SK-N-SH treated with all-trans-retinoic acid at 6 μM for 48 hours (cell line): ENCODE data around the gene LRP2.

Source experiments
- ARNTL ChIP-seq: fragments of 450-650 bp; formaldehyde crosslinking; IDR thresholded peaks from 2 replicates; pipeline ENCODE4 v1.5.0; 2020; ENCODE audit warnings: low read depth, mild to moderate bottlenecking, moderate library complexity, borderline replicate concordance
- CSDC2 ChIP-seq: fragments of 250-450 bp; sonication (Bioruptor Pico); IDR thresholded peaks from 2 replicates; pipeline ENCODE4 v1.5.0; 2020; ENCODE audit warnings: mild to moderate bottlenecking, moderate library complexity
- ESRRG ChIP-seq: fragments of 250-450 bp; sonication (Bioruptor Pico); IDR thresholded peaks from 2 replicates; pipeline ENCODE4 v1.6.1; 2021; ENCODE audit warnings: mild to moderate bottlenecking
- GLIS3 ChIP-seq: fragments of 250-450 bp; sonication (Bioruptor Pico); IDR thresholded peaks from 2 replicates; pipeline ENCODE4 v1.5.0; 2020; ENCODE audit warnings: mild to moderate bottlenecking, moderate library complexity
- PATZ1 ChIP-seq: fragments of 250-450 bp; sonication (Bioruptor Pico); IDR thresholded peaks from 2 replicates; pipeline ENCODE4 v1.8.0; 2020; ENCODE audit warnings: mild to moderate bottlenecking, moderate library complexity, borderline replicate concordance
- RARB ChIP-seq: fragments of 250-450 bp; sonication (Bioruptor Pico); IDR thresholded peaks from 2 replicates; pipeline ENCODE4 v1.8.0; 2021; ENCODE audit warnings: mild to moderate bottlenecking, moderate library complexity
- TCF4 ChIP-seq: fragments of 250-450 bp; sonication (Bioruptor Pico); IDR thresholded peaks from 2 replicates; pipeline ENCODE4 v1.8.0; 2021; ENCODE audit warnings: mild to moderate bottlenecking, moderate library complexity, borderline replicate concordance
- ZC3H10 ChIP-seq: fragments of 250-450 bp; sonication (Bioruptor Pico); IDR thresholded peaks from 2 replicates; pipeline ENCODE4 v1.5.1; 2021; ENCODE audit warnings: mild to moderate bottlenecking, moderate library complexity
- ZFP3 ChIP-seq: fragments of 250-450 bp; sonication (Bioruptor Pico); IDR thresholded peaks from 2 replicates; pipeline ENCODE4 v1.5.0; 2020; ENCODE audit warnings: mild to moderate bottlenecking, moderate library complexity
- ZFP30 ChIP-seq: fragments of 450-650 bp; formaldehyde crosslinking; IDR thresholded peaks from 2 replicates; pipeline ENCODE4 v1.5.0; 2022; ENCODE audit warnings: mild to moderate bottlenecking, moderate library complexity
- ZNF70 ChIP-seq: fragments of 450-650 bp; formaldehyde crosslinking; IDR thresholded peaks from 2 replicates; pipeline ENCODE4 v1.5.0; 2020; ENCODE audit warnings: mild to moderate bottlenecking, moderate library complexity
- TF ChIP-seq, protein P1 (sequence below): fragments of 250-450 bp; sonication (Bioruptor Pico); IDR thresholded peaks from 2 replicates; pipeline ENCODE4 v1.5.1; 2020; ENCODE audit warnings: low read depth, mild to moderate bottlenecking, moderate library complexity

DNA sequence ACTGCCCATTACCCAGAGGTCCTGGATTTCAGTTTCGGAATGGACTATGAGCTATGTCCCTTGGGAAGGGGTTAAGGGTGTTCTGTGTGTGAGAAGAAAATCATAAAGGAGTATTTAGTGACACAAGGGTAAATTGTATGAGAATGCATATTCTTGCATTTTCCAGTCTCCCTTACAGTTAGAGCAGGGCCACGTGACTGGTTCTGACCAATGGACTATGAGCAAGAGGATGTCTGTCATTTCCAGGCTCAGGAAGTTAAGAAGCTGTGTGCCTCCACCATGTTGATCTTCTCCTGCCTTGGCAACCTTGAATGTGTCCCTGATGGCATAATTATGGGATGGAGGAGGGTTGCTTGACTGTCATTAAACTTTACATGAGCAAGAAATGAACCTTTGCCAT lies 198.0 kb downstream of the LRP2 start:
- TF ChIP-seq TCF4 (CRISPR knock-in tag) (no peak), ESRRG (CRISPR knock-in tag) (no peak), ZFP30 (CRISPR knock-in tag) (no peak), RARB (CRISPR knock-in tag) (no peak), CSDC2 (CRISPR knock-in tag) (no peak), ARNTL (CRISPR knock-in tag) (no peak), ZC3H10 (no peak), ZNF70 (CRISPR knock-in tag) (no peak), PATZ1 (CRISPR knock-in tag) (no peak), GLIS3 (CRISPR knock-in tag) (no peak), ZFP3 (CRISPR knock-in tag) (no peak)
- TF ChIP-seq, protein P1, sequence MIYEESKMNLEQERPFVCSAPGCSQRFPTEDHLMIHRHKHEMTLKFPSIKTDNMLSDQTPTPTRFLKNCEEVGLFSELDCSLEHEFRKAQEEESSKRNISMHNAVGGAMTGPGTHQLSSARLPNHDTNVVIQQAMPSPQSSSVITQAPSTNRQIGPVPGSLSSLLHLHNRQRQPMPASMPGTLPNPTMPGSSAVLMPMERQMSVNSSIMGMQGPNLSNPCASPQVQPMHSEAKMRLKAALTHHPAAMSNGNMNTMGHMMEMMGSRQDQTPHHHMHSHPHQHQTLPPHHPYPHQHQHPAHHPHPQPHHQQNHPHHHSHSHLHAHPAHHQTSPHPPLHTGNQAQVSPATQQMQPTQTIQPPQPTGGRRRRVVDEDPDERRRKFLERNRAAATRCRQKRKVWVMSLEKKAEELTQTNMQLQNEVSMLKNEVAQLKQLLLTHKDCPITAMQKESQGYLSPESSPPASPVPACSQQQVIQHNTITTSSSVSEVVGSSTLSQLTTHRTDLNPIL (CRISPR knock-in tag) = no peak
